ENCODE measurements around the gene C1orf226. TPM values are rescaled to one million over a fixed set of nuclear protein-coding genes. Genes with fewer than 3 reads are reported as not detected.

Gene C1orf226
- total and polyA plus RNA-seq, 2 of the 8 experiments (the other 6 are each of a cell fraction or from before 2014, with no cell fraction given) = 8.2 to 18.8 TPM

DNA sequence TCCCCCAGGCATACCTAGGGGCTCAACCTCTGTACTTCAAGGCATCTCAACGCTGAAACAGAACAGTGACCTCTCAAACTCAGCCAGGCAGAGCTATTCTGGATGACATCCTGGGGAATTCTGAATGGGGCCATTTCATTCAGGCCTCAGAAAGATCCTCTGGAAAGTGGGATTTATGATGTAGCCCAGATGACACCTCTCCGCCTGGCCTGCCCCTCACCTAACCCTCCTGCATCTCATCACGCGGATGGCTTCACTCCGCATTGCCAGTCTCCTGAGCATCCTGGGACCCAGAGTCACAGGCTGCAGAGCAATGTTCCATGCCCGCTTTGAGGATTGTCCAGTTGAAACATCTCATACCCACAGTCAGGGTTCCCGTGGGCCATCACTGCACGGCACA is 6.1 kb upstream of the C1orf226 start (continued):
- TF ChIP-seq, protein P1, sequence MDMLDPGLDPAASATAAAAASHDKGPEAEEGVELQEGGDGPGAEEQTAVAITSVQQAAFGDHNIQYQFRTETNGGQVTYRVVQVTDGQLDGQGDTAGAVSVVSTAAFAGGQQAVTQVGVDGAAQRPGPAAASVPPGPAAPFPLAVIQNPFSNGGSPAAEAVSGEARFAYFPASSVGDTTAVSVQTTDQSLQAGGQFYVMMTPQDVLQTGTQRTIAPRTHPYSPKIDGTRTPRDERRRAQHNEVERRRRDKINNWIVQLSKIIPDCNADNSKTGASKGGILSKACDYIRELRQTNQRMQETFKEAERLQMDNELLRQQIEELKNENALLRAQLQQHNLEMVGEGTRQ (IDR thresholded peaks at IDR 0.05; ENCODE audit: low read length) = no peak
- TF ChIP-seq SIRT6 (IDR thresholded peaks at IDR 0.05; ENCODE audit: low read length) = no peak
- no peak for TF ChIP-seq RNF2 (IDR thresholded peaks at IDR 0.05; ENCODE audit: borderline replicate concordance, low read depth, low read length, missing control alignments, poor library complexity, severe bottlenecking)
- no peak for TF ChIP-seq TBP (IDR thresholded peaks at IDR 0.05; ENCODE audit: low read depth, low read length)
- TF ChIP-seq, protein P2, sequence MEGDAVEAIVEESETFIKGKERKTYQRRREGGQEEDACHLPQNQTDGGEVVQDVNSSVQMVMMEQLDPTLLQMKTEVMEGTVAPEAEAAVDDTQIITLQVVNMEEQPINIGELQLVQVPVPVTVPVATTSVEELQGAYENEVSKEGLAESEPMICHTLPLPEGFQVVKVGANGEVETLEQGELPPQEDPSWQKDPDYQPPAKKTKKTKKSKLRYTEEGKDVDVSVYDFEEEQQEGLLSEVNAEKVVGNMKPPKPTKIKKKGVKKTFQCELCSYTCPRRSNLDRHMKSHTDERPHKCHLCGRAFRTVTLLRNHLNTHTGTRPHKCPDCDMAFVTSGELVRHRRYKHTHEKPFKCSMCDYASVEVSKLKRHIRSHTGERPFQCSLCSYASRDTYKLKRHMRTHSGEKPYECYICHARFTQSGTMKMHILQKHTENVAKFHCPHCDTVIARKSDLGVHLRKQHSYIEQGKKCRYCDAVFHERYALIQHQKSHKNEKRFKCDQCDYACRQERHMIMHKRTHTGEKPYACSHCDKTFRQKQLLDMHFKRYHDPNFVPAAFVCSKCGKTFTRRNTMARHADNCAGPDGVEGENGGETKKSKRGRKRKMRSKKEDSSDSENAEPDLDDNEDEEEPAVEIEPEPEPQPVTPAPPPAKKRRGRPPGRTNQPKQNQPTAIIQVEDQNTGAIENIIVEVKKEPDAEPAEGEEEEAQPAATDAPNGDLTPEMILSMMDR (IDR thresholded peaks at IDR 0.05; ENCODE audit: control extremely low read depth in 1 of 3, insufficient read depth in 1 of 3, low read depth in 1 of 3, low read length in 3 of 3) = no peak
- TF ChIP-seq SP4 (IDR thresholded peaks at IDR 0.05; ENCODE audit: low read length) = no peak
- TF ChIP-seq JUN (IDR thresholded peaks at IDR 0.05; ENCODE audit: low read depth, low read length) = no peak

Measured in H1 (cell line).